Activated T-cell treated with anti-CD3 and anti-CD28 coated beads, Interleukin-2, amount 50 U/mL, for 1 hour (primary cell): Measurements from ENCODE around the gene PCK1.

Experiments
- DNase-seq: peaks from one replicate; pipeline ENCODE4 v3.0.0-alpha.2; 2020

Gene PCK1

GRCh38 chr20:57561356-57562279 is 708 bp downstream of the PCK1 start:
- no peak for DNase-seq

- no peak for DNase-seq
Measured at GRCh38 chr20:57562541-57563465, 1.9 kb downstream of the PCK1 start.

GRCh38 chr20:57563522-57563921 is 2.6 kb downstream of the PCK1 start:
- no peak for DNase-seq

- no peak for DNase-seq
Measured at GRCh38 chr20:57564180-57564802, 3.4 kb downstream of the PCK1 start.

- DNase-seq, result no peak
Measured at GRCh38 chr20:57564951-57565642, 4.2 kb downstream of the PCK1 start.

- no peak for DNase-seq
Measured at GRCh38 chr20:57566399-57566798, 5.5 kb downstream of the PCK1 start.

GRCh38 chr20:57566803-57567459 is 6.0 kb downstream of the PCK1 start:
- DNase-seq, result no peak

- DNase-seq, result no peak
Measured at GRCh38 chr20:57567471-57568079, 6.7 kb downstream of the PCK1 start.

- DNase-seq, result no peak
Measured at GRCh38 chr20:57568088-57568896, 7.4 kb downstream of the PCK1 start.

GRCh38 chr20:57568960-57569359 is 8.1 kb downstream of the PCK1 start:
- no peak for DNase-seq

GRCh38 chr20:57570145-57570850 is 9.4 kb downstream of the PCK1 start:
- no peak for DNase-seq

GRCh38 chr20:57570920-57571319 is 10.0 kb downstream of the PCK1 start:
- no peak for DNase-seq

- no peak for DNase-seq
Measured at GRCh38 chr20:57571782-57572416, 11.0 kb downstream of the PCK1 start.

- no peak for DNase-seq
Measured at GRCh38 chr20:57573242-57573641, 12.3 kb downstream of the PCK1 start.

- DNase-seq, result no peak
Measured at GRCh38 chr20:57573894-57574293, 13.0 kb downstream of the PCK1 start.

GRCh38 chr20:57574954-57575353 is 14.0 kb downstream of the PCK1 start:
- DNase-seq, result no peak

GRCh38 chr20:57576002-57576401 is 15.1 kb downstream of the PCK1 start:
- no peak for DNase-seq

- DNase-seq, result no peak
Measured at GRCh38 chr20:57576617-57577550, 16.0 kb downstream of the PCK1 start.
